HepG2 (cell line): ENCODE results near the gene DNAAF1. TPM values are rescaled to one million over a fixed set of nuclear protein-coding genes. Genes with fewer than 3 reads are reported as not detected.

Experiments
- ATAC-seq: fragments of 200-7000 bp; cut with Tn5 transposase; 3 replicates; pipeline ENCODE4 v1.9.1; 2020; ENCODE audit warnings: mild to moderate bottlenecking, moderate library complexity
- BruUV-seq: library from RNA; stranded (reverse); fragments of 400-500 nt; replicated peaks from 2 replicates; lab custom pipeline; 2021; lab: Mats Ljungman, UMichigan
- CTCF ChIA-PET: fragments of 300-600 bp; formaldehyde crosslinking; extraction: SDS; loops from one replicate; lab custom pipeline; 2021; ENCODE audit warnings: low total read pairs, inconsistent platforms, low intra/inter-chr PET ratio; lab: Yijun Ruan, JAX
- POLR2A ChIA-PET: fragments of 350-600 bp; sonication (Branson Sonifier 250); formaldehyde crosslinking; loops from one replicate; lab custom pipeline; 2020; ENCODE audit warnings: antibody characterized with exemption, inconsistent platforms; lab: Yijun Ruan, JAX
- DNase-seq: peaks from one replicate; pipeline ENCODE4 v3.0.0-alpha.2; 2015; ENCODE audit warnings: low spot score
- FAIRE-seq: peaks from 3 replicates; lab custom pipeline; 2011; peaks lifted over from hg19 to GRCh38; lab: Jason Lieb, UNC
- H2AFZ ChIP-seq: one replicate; pipeline ENCODE4 v1.6.1; 2011; ENCODE audit warnings: low read length, inconsistent platforms
- H3K27ac ChIP-seq: fragments of 300-600 bp; 3 replicates; pipeline ENCODE4 v1.8.0; 2011; ENCODE audit warnings: mixed run types, mild to moderate bottlenecking, mixed read lengths, low read length, inconsistent platforms; ENCODE audit not compliant: insufficient read depth; ENCODE audit errors: extremely low read length
- H3K27me3 ChIP-seq, 2 experiments: fragments of 200-600 bp in 1 of 2; 2 replicates in 1 of 2; 3 replicates in 1 of 2; pipeline versions ENCODE4 v1.6.0 to v1.8.0; 2011; ENCODE audit warnings: low read length in 2 of 2, mild to moderate bottlenecking in 2 of 2, moderate library complexity in 2 of 2, inconsistent platforms in 1 of 2; ENCODE audit not compliant: insufficient read depth in 2 of 2, control insufficient read depth in 1 of 2
- H3K36me3 ChIP-seq, 2 experiments: fragments of 200-600 bp in 1 of 2; replicated peaks in 1 of 2; 2 replicates in 1 of 2; 3 replicates in 1 of 2; pipeline versions ENCODE4 v1.5.1 to v1.8.0; 2011; ENCODE audit warnings: low read length in 2 of 2, inconsistent platforms in 1 of 2; ENCODE audit not compliant: insufficient read depth in 2 of 2, control insufficient read depth in 1 of 2
- H3K4me1 ChIP-seq: 2 replicates; pipeline ENCODE4 v1.5.1; 2012; ENCODE audit warnings: low read length, inconsistent platforms; ENCODE audit not compliant: insufficient read depth
- H3K4me2 ChIP-seq: 2 replicates; pipeline ENCODE4 v1.6.0; 2011; ENCODE audit warnings: low read depth, low read length, inconsistent platforms
- H3K4me3 ChIP-seq, 3 experiments: fragments of 200-600 bp in 1 of 3; sonication (generic), shearing (Covaris generic) in 1 of 3; replicated peaks in 1 of 3; 2 replicates each; pipeline ENCODE4 v1.5.1; 2011 to 2016; ENCODE audit warnings: low read length in 3 of 3, inconsistent platforms in 2 of 3, low read depth in 2 of 3, mild to moderate bottlenecking in 2 of 3, control low read depth in 1 of 3, mixed read lengths in 1 of 3; ENCODE audit not compliant: insufficient read depth in 1 of 3
- H3K79me2 ChIP-seq: one replicate; pipeline ENCODE4 v1.6.1; 2011; ENCODE audit warnings: low read length, inconsistent platforms; ENCODE audit not compliant: insufficient read depth
- H3K9ac ChIP-seq: 2 replicates; pipeline ENCODE4 v1.6.0; 2011; ENCODE audit warnings: mild to moderate bottlenecking, low read depth, low read length, inconsistent platforms; ENCODE audit not compliant: insufficient read depth
- H3K9me3 ChIP-seq: 2 replicates; pipeline ENCODE4 v1.5.1; 2012; ENCODE audit warnings: mild to moderate bottlenecking, low read length
- H4K20me1 ChIP-seq: 2 replicates; pipeline ENCODE4 v1.6.0; 2011; ENCODE audit warnings: inconsistent platforms, mild to moderate bottlenecking, low read length, moderate library complexity; ENCODE audit not compliant: insufficient read depth
- ARID2 ChIP-seq: sonication (generic); formaldehyde crosslinking; IDR thresholded peaks from 2 replicates; pipeline ENCODE4 v1.8.1; 2022; ENCODE audit warnings: mild to moderate bottlenecking, missing genetic modification reagents, borderline replicate concordance
- CHD2 ChIP-seq: IDR thresholded peaks from 2 replicates; pipeline ENCODE4 v1.6.1; 2011; ENCODE audit warnings: low read depth, low read length, improper control_type of control experiment
- NFKB2 ChIP-seq: sonication (generic); formaldehyde crosslinking; IDR thresholded peaks from 2 replicates; pipeline ENCODE4 v1.4.0; 2020; ENCODE audit warnings: missing genetic modification reagents, borderline replicate concordance
- PCBP2 ChIP-seq: fragments of 200-400 bp; formaldehyde crosslinking; optimal IDR thresholded peaks from 2 replicates; pipeline ENCODE3; 2018; ENCODE audit warnings: low read length, low read depth; ENCODE audit not compliant: poor library complexity, severe bottlenecking
- ZNF598 ChIP-seq: sonication (generic); formaldehyde crosslinking; IDR thresholded peaks from 2 replicates; pipeline ENCODE4 v1.5.1; 2020; ENCODE audit warnings: mild to moderate bottlenecking, missing genetic modification reagents, borderline replicate concordance
- ZNF781 ChIP-seq: sonication (generic); formaldehyde crosslinking; IDR thresholded peaks from 2 replicates; pipeline ENCODE4 v1.5.1; 2020; ENCODE audit warnings: borderline replicate concordance, mild to moderate bottlenecking, missing genetic modification reagents; ENCODE audit errors: not compliant biosample characterization
- WGBS: methylation state at CpG from one replicate; pipeline ENCODE4 v1.1.6; 2017; ENCODE audit warnings: low lambda C conversion rate; 5-methylcytosine and 5-hydroxymethylcytosine counted together
- in situ Hi-C: cut with HindIII; loops from 2 replicates; pipeline ENCODE4 v1.10.0; 2017; ENCODE audit warnings: low pct_unique_long_range_greater_than_20kb; ENCODE audit not compliant: extremely low pct_ligation_motif_present
- intact Hi-C: fragments of 100-400 bp; cut with micrococcal nuclease; formaldehyde crosslinking; loops from one replicate; pipeline ENCODE4 v1.10.0; 2022; ENCODE audit not compliant: unreplicated experiment
- polyA plus RNA-seq, 8 experiments: library from polyadenylated mRNA; depleted of rRNA in 3 of 8; stranded (reverse) in 7 of 8; unstranded in 1 of 8; fragments of >200 nt; fragmentation: Illumina TruSeq in 4 of 8; extraction: Trizol in 4 of 8; gene quantifications; 2 replicates each; pipeline versions ENCODE4 v1.2.1 to v1.2.3, GENCODE V29; 2011 to 2016; ENCODE audit warnings: low read depth in 4 of 8, missing spikeins in 1 of 8, mixed read lengths in 1 of 8; ENCODE audit not compliant: insufficient read depth in 1 of 8
- total RNA-seq, 5 experiments: library from RNA; depleted of rRNA; stranded (reverse); fragments of >200 nt; fragmentation: Illumina TruSeq; extraction: Trizol; gene quantifications; 2 replicates each; pipeline ENCODE4 v1.2.3, GENCODE V29; 2016; ENCODE audit warnings: low read depth in 1 of 5
- TF ChIP-seq, protein P1 (sequence below): sonication (generic); formaldehyde crosslinking; IDR thresholded peaks from 2 replicates; pipeline ENCODE4 v1.4.0; 2020; ENCODE audit warnings: mild to moderate bottlenecking, missing genetic modification reagents

Gene DNAAF1
- total and polyA plus RNA-seq, 2 of the 13 experiments (the other 11 are each of a cell fraction or from before 2014, with no cell fraction given), result 0.04 TPM; not detected in 1

GRCh38 chr16:84132527-84133285 lies 12.4 kb upstream of the DNAAF1 start:
- no peak for ATAC-seq
- Histone ChIP-seq H4K20me1 (no peaks in the 10 kb centered on the region), H2AFZ (no peak overlapping the region), H3K27me3 (no peaks in the 10 kb centered on the region), H3K9me3 (no peaks in the 10 kb centered on the region), H3K36me3 (peaks cover 12 to 25% of the 10 kb centered on the region in 2 experiments), H3K4me1 (peaks cover 32% of the 10 kb centered on the region), H3K4me3 (no peak overlapping the region), H3K4me2 (no peak overlapping the region), H3K27ac (no peak overlapping the region), H3K79me2 (peaks cover 38% of the 10 kb centered on the region), H3K9ac (no peak overlapping the region)
- FAIRE-seq, result no peak
- intact Hi-C loops, result no loop called here
- no TSS peak for BruUV-seq
- ChIA-PET CTCF (no interaction called here), POLR2A (interaction anchor here (1.3 kb wide), 1 partner anchor 16 kb away, joined by 6 read pairs; the partner anchor contains the start of gene MBTPS1)
- in situ Hi-C loops, result no loop called here
- no peak for DNase-seq
- TF ChIP-seq ZNF781 (CRISPR knock-in tag), result no peak
- TF ChIP-seq PCBP2, result no peak
- TF ChIP-seq, protein P1, sequence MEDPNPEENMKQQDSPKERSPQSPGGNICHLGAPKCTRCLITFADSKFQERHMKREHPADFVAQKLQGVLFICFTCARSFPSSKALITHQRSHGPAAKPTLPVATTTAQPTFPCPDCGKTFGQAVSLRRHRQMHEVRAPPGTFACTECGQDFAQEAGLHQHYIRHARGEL, result no peak
- TF ChIP-seq NFKB2 (CRISPR knock-in tag), result no peak
- no peak for TF ChIP-seq ARID2 (CRISPR knock-in tag)
- TF ChIP-seq ZNF598 (CRISPR knock-in tag), result no peak
- no peak for TF ChIP-seq CHD2
- 95% methylated on average over 7 of the region's 7 CpGs for WGBS
